Esophagus (tissue), 2 donors: ENCODE results near the gene PPP5C. TPM values are rescaled to one million over a fixed set of nuclear protein-coding genes. Genes with fewer than 3 reads are reported as not detected.
A peak's percentile ranks its signal among the peaks of the same experiment; 100 is the strongest.

Source experiments
- H3K27ac ChIP-seq, 2 donors: one replicate each; pipeline ENCODE4 v1.5.1; 2013; ENCODE audit warnings: low read depth in 2 of 2, mild to moderate bottlenecking in 2 of 2, inconsistent platforms in 1 of 2, low read length in 1 of 2, moderate library complexity in 1 of 2
- H3K27me3 ChIP-seq, 2 donors: one replicate each; pipeline ENCODE4 v1.6.1; 2013; ENCODE audit warnings: low read length in 2 of 2, control low read depth in 1 of 2, mild to moderate bottlenecking in 1 of 2; ENCODE audit not compliant: insufficient read depth in 2 of 2, control insufficient read depth in 1 of 2
- H3K36me3 ChIP-seq, 2 donors: one replicate each; pipeline ENCODE4 v1.6.1; 2013; ENCODE audit warnings: low read length in 1 of 2; ENCODE audit not compliant: control insufficient read depth in 2 of 2, insufficient read depth in 2 of 2
- H3K4me1 ChIP-seq, 2 donors: one replicate each; pipeline ENCODE4 v1.6.1; 2013; ENCODE audit warnings: low read length in 1 of 2; ENCODE audit not compliant: control insufficient read depth in 2 of 2, insufficient read depth in 2 of 2
- H3K4me3 ChIP-seq, 2 donors: one replicate each; pipeline ENCODE4 v1.5.1; 2013; ENCODE audit warnings: low read length in 2 of 2, mild to moderate bottlenecking in 2 of 2, low read depth in 1 of 2, moderate library complexity in 1 of 2
- H3K9me3 ChIP-seq, 2 donors: one replicate each; pipeline ENCODE4 v1.6.1; 2013; ENCODE audit warnings: mild to moderate bottlenecking in 2 of 2, low read depth in 1 of 2, low read length in 1 of 2, moderate library complexity in 1 of 2; ENCODE audit not compliant: control insufficient read depth in 2 of 2, insufficient read depth in 1 of 2
- WGBS, 2 donors: extraction: QIAGEN DNeasy Blood & Tissue Kit; methylation state at CpG; one replicate each; pipeline ENCODE4 v1.1.7; 2013; 5-methylcytosine and 5-hydroxymethylcytosine counted together
- polyA plus RNA-seq, 2 donors: library from polyadenylated mRNA; stranded (reverse); fragments of 200-250 nt; gene quantifications; one replicate each; pipeline ENCODE4 v1.2.3, GENCODE V29; 2013
- donor health status: healthy with polysubstance abuse.
- donor health status: Bipolar disorder and iron deficiency.

Gene PPP5C
- polyA plus RNA-seq, 2 donors: 34.7 to 35.5 TPM

DNA sequence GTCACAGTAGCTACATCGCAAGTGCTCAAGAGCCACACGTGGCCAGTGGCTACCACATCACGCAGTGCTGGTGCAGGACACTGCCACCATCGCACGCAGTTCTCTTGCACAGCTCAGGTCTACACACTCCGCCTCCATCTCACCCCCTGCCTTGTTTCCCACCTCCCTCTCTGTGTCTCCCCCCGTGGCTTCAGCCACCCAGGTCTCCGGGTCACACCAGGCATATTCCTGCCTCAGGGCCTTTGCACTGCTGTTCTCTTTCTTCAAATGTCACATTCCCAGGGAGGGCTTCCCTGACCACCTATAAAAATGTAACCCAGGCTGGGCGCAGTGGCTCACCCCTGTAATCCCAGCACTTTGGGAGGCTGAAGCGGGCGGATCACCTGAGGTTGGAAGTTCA lies 55.8 kb downstream of the PPP5C start:
- Histone ChIP-seq H3K4me3 (no peak overlapping the region), H3K36me3 (no peaks in the 10 kb centered on the region), H3K9me3 (peaks cover 0 to 3% of the 10 kb centered on the region in 2 donors), H3K27ac (no peak overlapping the region), H3K27me3 (peaks cover 0 to 9% of the 10 kb centered on the region in 2 donors), H3K4me1 (peaks cover 2 to 7% of the 10 kb centered on the region in 2 donors)
- 89 to 92% methylated on average over 11 of the region's 11 CpGs for WGBS, 2 donors

DNA sequence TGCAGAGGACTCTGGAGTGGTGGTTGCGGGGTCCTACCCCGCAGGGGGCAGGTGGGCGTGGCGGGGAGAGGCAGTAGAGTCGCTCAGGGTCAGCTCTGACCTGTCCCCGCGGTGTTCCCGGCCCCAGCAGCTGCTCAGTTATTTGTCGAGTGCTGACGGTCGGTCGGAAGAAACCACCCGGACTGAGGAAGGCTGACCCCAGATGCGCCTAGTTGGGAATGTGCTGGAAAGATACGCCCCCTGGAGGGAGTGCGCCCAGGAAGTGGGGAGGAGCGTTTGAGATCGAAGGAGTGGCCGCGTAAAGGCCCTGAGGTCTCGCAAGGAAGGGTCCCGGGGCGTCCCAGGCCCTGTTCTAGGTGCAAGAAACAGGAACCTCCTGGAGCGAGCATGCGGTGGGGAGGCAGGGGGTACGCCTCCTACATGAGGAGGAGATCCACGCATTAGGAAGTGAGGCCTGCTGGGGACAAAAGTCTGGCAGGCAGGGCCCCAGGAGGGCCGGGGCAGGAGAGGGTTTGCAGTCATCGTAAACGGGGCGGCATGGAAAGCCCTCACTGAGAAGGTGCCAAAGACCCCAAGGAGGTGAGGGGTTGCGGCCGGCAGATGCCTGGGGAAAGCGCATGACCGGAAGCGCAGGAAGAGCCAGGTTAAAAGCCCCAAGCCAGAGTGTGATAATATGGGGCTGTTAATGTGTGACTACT lies 57.3 kb downstream of the PPP5C start:
- 6 to 11% methylated on average over 36 of the region's 36 CpGs for WGBS, 2 donors
- H3K4me3 ChIP-seq: peak overlapping the region; percentile 3 to 30
- H3K27ac ChIP-seq: no peak overlapping the region
- H3K36me3 ChIP-seq: no peaks in the 10 kb centered on the region
- peaks cover 0 to 3% of the 10 kb centered on the region in 2 donors for H3K9me3 ChIP-seq
- peaks cover 2 to 10% of the 10 kb centered on the region in 2 donors for H3K4me1 ChIP-seq
- H3K27me3 ChIP-seq: peaks cover 0 to 9% of the 10 kb centered on the region in 2 donors

DNA sequence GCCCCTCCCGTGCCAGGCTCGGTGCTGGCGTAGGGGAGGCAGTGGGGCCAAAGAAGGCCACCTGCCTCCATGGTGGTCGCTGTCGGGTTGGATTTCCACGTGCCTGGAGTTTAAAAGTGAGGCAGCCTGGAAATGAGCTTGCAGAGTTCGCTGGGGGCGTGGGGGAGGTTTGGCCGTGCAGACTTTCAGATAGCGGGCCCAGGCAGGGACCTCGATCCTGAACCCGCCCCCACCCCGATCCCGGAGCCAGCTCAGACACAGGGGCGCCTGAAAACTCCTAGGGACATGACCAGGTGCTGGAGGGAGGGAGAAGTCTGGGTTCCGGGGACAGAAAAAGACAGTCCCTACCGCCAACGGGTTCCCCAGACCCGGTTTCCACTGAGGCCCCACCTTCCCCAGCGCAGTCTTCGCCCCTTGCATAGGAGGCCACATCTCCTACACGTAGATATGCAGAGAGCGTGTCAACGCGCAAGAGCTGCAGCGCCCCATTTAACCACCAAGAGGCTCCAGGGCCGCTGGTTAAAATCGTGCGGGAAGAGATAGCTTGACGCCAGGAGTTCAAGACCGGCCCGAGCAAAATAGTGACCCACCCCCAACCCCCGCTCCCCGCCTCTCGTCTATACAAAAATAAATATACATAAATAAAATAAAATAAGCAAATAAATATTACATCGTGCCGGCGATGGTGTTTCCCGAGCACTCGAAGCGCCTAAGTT lies 58.0 kb downstream of the PPP5C start:
- peaks cover 2 to 10% of the 10 kb centered on the region in 2 donors for H3K4me1 ChIP-seq
- H3K9me3 ChIP-seq: peaks cover 0 to 3% of the 10 kb centered on the region in 2 donors
- H3K36me3 ChIP-seq: no peaks in the 10 kb centered on the region
- H3K27me3 ChIP-seq: peaks cover 0 to 9% of the 10 kb centered on the region in 2 donors
- no peak overlapping the region for H3K27ac ChIP-seq
- H3K4me3 ChIP-seq: no peak overlapping the region
- WGBS, 2 donors: 25 to 39% methylated on average over 41 of the region's 41 CpGs

DNA sequence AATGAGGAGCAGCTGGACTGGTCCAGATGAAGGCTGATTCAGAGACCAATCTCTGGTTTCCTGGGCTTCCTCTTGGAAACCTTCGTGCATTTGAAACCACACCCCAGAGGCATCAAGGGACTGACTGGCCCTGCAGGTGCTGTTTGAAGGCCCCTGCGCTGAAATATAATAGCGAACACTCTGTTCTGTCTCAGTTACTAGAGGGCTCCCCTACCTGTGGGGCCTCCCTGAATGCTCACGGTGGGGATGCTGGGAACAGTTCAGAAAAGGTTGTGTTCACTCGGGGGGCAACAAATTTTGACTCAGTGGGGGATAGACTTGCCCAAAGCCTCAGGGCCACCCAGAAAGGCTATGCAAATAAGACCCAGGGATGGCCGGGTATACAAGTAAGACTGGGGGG lies 60.1 kb downstream of the PPP5C start:
- Histone ChIP-seq H3K27me3 (peaks cover 0 to 9% of the 10 kb centered on the region in 2 donors), H3K4me1 (peaks cover 2 to 10% of the 10 kb centered on the region in 2 donors)
- WGBS, 2 donors: 13 to 28% methylated on average over 6 of the region's 6 CpGs

DNA sequence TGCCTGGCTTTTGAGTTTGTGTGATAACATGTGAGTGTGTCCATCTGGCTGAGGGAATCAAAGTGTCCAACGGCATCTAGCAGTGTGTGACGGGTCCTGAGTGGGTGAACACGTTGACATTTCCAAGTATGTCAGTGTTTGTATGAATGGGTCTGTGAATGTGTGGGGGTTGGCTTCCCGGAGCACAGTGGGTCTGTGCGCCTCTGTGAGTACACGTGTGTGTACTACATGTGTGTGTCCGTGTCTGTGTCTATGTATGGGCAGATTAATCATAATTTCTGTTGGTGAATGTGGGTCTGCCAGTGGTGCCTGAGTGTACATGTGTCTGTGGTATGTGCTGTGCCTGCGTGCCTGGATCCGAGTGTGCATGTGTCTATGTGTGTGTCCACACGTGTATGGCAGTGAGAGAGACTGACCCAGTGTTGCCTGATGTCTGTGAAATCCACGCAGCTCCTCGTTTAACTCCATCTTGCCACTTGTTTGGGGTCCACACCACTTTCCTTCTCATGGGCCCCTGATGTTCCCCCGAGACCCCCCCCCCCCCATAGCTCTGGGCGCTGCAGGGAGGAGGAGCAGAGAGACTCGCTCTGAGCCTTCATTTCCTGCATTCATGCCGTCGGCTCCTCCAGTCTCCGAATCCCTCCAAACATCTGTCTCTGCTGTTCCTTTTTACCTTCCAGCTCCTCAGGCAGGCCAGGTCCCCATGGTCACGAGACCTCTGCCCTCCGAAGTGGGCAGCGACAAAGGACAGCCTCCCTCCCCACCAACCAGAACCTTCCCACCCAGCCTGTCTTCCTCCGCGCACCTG lies 61.2 kb downstream of the PPP5C start:
- H3K4me3 ChIP-seq: no peak overlapping the region
- no peaks in the 10 kb centered on the region for H3K36me3 ChIP-seq
- 28 to 32% methylated on average over 23 of the region's 23 CpGs for WGBS, 2 donors
- peak overlapping the region in 1 of 2 donors; percentile 0 for H3K27ac ChIP-seq
- peaks cover 0 to 9% of the 10 kb centered on the region in 2 donors for H3K27me3 ChIP-seq
- peaks cover 2 to 11% of the 10 kb centered on the region in 2 donors for H3K4me1 ChIP-seq
- H3K9me3 ChIP-seq: peaks cover 0 to 3% of the 10 kb centered on the region in 2 donors

More for the DNA sequence above, 60.1 kb downstream of the PPP5C start:
- Histone ChIP-seq H3K36me3 (no peaks in the 10 kb centered on the region), H3K4me3 (no peak overlapping the region), H3K9me3 (peaks cover 0 to 3% of the 10 kb centered on the region in 2 donors), H3K27ac (no peak overlapping the region)

DNA sequence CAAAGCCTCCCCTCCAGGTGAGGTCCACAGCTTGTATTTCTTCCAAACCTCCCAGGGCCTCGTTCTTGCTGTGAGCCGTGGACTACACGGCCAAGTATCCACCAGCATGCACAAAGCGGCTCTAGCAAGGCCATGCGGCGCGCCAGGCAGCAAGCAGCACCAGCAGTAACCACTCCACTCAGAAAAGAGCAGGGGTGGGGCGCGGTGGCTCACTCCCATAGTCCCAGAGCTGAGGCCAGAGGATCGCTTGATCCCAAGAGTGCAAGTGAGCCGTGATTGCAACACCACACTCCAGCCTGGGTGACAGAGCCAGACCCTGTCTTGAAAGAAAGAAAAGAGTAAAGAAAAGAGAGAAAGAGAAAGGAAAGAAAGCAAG lies 61.8 kb downstream of the PPP5C start:
- Histone ChIP-seq H3K9me3 (peaks cover 0 to 2% of the 10 kb centered on the region in 2 donors), H3K27me3 (peaks cover 0 to 7% of the 10 kb centered on the region in 2 donors), H3K4me1 (peaks cover 2 to 14% of the 10 kb centered on the region in 2 donors), H3K27ac (peak overlapping the region in 1 of 2 donors; percentile 0), H3K36me3 (no peaks in the 10 kb centered on the region), H3K4me3 (no peak overlapping the region)
- 8 to 9% methylated on average over 11 of the region's 11 CpGs for WGBS, 2 donors

DNA sequence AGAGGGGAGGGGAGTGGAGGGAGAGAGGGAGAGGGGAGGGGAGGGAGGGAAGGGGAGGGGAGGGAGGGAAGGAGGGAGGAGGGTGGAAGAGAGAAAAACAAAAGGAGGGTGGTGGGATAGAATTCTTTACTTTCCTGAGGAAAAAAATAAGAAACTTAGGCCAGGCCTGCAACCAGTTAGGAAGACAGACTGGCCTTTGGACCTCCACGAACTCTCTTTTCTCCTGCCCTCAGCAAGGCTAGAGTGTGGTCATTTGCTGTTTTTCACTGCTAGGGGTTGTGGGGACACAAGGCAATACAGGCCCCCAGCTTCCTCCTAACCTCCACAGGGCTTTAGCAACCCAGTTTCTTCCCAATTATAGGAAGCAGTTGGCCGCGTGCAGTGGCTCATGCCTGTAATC lies 62.3 kb downstream of the PPP5C start:
- no peak overlapping the region for H3K27ac ChIP-seq
- H3K4me1 ChIP-seq: peaks cover 2 to 14% of the 10 kb centered on the region in 2 donors
- no peaks in the 10 kb centered on the region for H3K36me3 ChIP-seq
- WGBS, 2 donors: 73 to 75% methylated on average over 3 of the region's 3 CpGs
- peaks cover 0 to 6% of the 10 kb centered on the region in 2 donors for H3K27me3 ChIP-seq
- no peaks in the 10 kb centered on the region for H3K9me3 ChIP-seq
- H3K4me3 ChIP-seq: no peak overlapping the region

DNA sequence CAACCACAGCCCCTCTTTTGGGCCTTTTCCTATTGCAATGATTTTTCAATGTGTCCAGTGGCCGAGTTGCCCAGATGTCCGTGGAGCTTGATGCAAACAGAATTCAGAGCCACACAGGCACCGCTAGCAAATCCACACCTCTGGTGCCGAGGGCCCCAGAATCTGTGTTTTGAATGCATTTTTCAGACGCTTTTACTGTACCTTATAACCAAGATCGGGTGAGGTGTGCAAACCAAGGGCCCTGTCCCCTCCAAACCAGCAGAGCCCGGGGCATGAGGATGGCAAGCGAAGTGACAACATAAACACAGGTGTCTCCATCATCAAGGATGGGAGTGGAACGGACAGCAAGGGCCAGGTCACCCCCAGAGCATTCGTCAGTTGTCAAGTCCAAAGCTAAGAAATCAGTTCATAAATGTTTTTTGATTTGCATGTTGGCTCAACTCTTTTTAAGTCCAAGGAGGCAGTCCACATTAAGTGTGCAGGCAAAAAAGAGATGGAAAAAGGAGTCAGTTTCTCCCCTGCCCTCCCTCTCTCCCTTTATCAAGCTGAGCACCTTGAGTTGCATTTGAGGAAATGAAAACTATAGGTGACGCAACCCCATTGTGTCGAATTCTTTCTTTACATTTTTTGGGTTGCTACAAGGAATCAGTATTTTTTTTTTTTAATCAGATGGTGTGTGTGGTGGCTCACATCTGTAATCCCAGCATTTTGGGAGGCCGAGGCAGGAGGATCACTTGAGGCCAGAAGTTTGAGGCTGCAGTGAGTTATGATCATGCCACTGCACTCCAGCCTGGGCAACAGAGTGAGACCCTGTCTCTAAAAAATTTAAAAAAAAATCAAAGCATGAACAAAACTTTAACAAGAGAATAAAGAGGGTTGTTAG lies 63.6 kb downstream of the PPP5C start:
- Histone ChIP-seq H3K4me1 (peaks cover 0 to 8% of the 10 kb centered on the region in 2 donors), H3K27ac (no peak overlapping the region), H3K27me3 (peaks cover 0 to 4% of the 10 kb centered on the region in 2 donors), H3K36me3 (no peaks in the 10 kb centered on the region), H3K4me3 (no peak overlapping the region), H3K9me3 (no peaks in the 10 kb centered on the region)
- WGBS, 2 donors: 83 to 84% methylated on average over 13 of the region's 13 CpGs
